K562 (cell line): ENCODE data around the gene SMIM30. TPM values are rescaled to one million over a fixed set of nuclear protein-coding genes. Genes with fewer than 3 reads are reported as not detected.

Experiments used
- ATAC-seq: fragments of 200-7000 bp; cut with Tn5 transposase; 3 replicates; pipeline ENCODE4 v1.9.1; 2020; ENCODE audit warnings: moderate library complexity
- BruUV-seq: library from RNA; stranded (reverse); fragments of 400-500 nt; replicated peaks from 2 replicates; lab custom pipeline; 2021; lab: Mats Ljungman, UMichigan
- CTCF ChIA-PET: fragments of 300-600 bp; formaldehyde crosslinking; extraction: SDS; loops from one replicate; lab custom pipeline; 2021; ENCODE audit warnings: low intra/inter-chr PET ratio; lab: Yijun Ruan, JAX
- POLR2A ChIA-PET: fragments of 300-600, 350-650 bp; sonication (Branson Sonifier 250); formaldehyde crosslinking; extraction: SDS; loops from one replicate; lab custom pipeline; 2021; ENCODE audit warnings: antibody characterized with exemption, inconsistent platforms; lab: Yijun Ruan, JAX
- DNase-seq, 4 experiments: peaks; one replicate each; pipeline versions ENCODE4 v3.0.0 to v3.0.0-alpha.2; 2011 to 2018; ENCODE audit warnings: low spot score in 3 of 4, mixed read lengths in 3 of 4; ENCODE audit errors: extremely low read depth in 1 of 4
- FAIRE-seq: peaks from 2 replicates; lab custom pipeline; 2011; peaks lifted over from hg19 to GRCh38; lab: Jason Lieb, UNC
- H2AFZ ChIP-seq: 2 replicates; pipeline ENCODE4 v1.6.0; 2011; ENCODE audit warnings: low read depth, low read length, control low read depth, inconsistent platforms
- H3K27ac ChIP-seq: fragments of 200-600 bp; 3 replicates; pipeline ENCODE4 v1.8.0; 2011; ENCODE audit warnings: low read depth, mild to moderate bottlenecking, control low read depth, inconsistent platforms, low read length, moderate library complexity, mixed read lengths; ENCODE audit errors: extremely low read depth
- H3K27me3 ChIP-seq, 2 experiments: fragments of 300-600 bp in 1 of 2; 2 replicates in 1 of 2; 3 replicates in 1 of 2; pipeline versions ENCODE4 v1.6.0 to v1.8.0; 2011; ENCODE audit warnings: inconsistent platforms in 2 of 2, low read length in 2 of 2, mild to moderate bottlenecking in 1 of 2, mixed read lengths in 1 of 2, moderate library complexity in 1 of 2; ENCODE audit not compliant: control insufficient read depth in 2 of 2, insufficient read depth in 2 of 2
- H3K36me3 ChIP-seq: fragments of 300-600 bp; 3 replicates; pipeline ENCODE4 v1.8.0; 2011; ENCODE audit warnings: mild to moderate bottlenecking, low read length, inconsistent platforms; ENCODE audit not compliant: control insufficient read depth, insufficient read depth
- H3K4me1 ChIP-seq, 2 experiments: fragments of 200-600 bp in 1 of 2; replicated peaks in 1 of 2; 2 replicates in 1 of 2; 3 replicates in 1 of 2; pipeline versions ENCODE4 v1.5.1 to v1.8.0; 2011; ENCODE audit warnings: inconsistent platforms in 2 of 2, low read length in 2 of 2, mild to moderate bottlenecking in 1 of 2, mixed read lengths in 1 of 2, moderate library complexity in 1 of 2; ENCODE audit not compliant: control insufficient read depth in 2 of 2, insufficient read depth in 2 of 2
- H3K4me2 ChIP-seq: 2 replicates; pipeline ENCODE4 v1.6.1; 2011; ENCODE audit warnings: low read length, control low read depth, inconsistent platforms, mixed read lengths; ENCODE audit not compliant: insufficient read depth
- H3K4me3 ChIP-seq: fragments of 200-600 bp; sonication (generic), shearing (Covaris generic); 2 replicates; pipeline ENCODE4 v1.5.1; 2016; ENCODE audit warnings: control low read depth, inconsistent platforms
- H3K79me2 ChIP-seq: fragments of 200-600 bp; 3 replicates; pipeline ENCODE4 v1.8.0; 2011; ENCODE audit warnings: low read length, inconsistent platforms; ENCODE audit not compliant: control insufficient read depth, insufficient read depth
- H3K9ac ChIP-seq, 2 experiments: 2 replicates each; pipeline versions ENCODE4 v1.6.0 to v1.6.1; 2011; ENCODE audit warnings: low read depth in 2 of 2, low read length in 2 of 2, control low read depth in 1 of 2, inconsistent platforms in 1 of 2, mild to moderate bottlenecking in 1 of 2, mixed read lengths in 1 of 2; ENCODE audit not compliant: insufficient read depth in 1 of 2
- H3K9me1 ChIP-seq: one replicate; pipeline ENCODE4 v1.6.0; 2011; ENCODE audit warnings: inconsistent platforms, mild to moderate bottlenecking, low read length, moderate library complexity; ENCODE audit not compliant: control insufficient read depth, insufficient read depth
- H3K9me3 ChIP-seq: replicated peaks from 2 replicates; pipeline ENCODE4 v1.5.1; 2011; ENCODE audit warnings: low read depth, low read length, inconsistent platforms; ENCODE audit not compliant: control insufficient read depth, insufficient read depth
- H4K20me1 ChIP-seq: replicated peaks from 2 replicates; pipeline ENCODE4 v1.6.1; 2011; ENCODE audit warnings: low read length, inconsistent platforms, mixed read lengths; ENCODE audit not compliant: control insufficient read depth, insufficient read depth
- CBFA2T2 ChIP-seq: fragments of 450-650 bp; conservative IDR thresholded peaks from 2 replicates; pipeline ENCODE4 v1.6.1; 2017; ENCODE audit warnings: mild to moderate bottlenecking
- ELK1 ChIP-seq: sonication (generic); formaldehyde crosslinking; IDR thresholded peaks from 2 replicates; pipeline ENCODE4 v1.8.1; 2022; ENCODE audit warnings: missing genetic modification reagents
- POLR3G ChIP-seq: IDR thresholded peaks from 2 replicates; pipeline ENCODE4 v1.6.1; 2011; ENCODE audit not compliant: insufficient read length, insufficient replicate concordance; ENCODE audit errors: extremely low read depth
- REST ChIP-seq, 2 experiments: fragments of 450-650 bp; formaldehyde crosslinking in 1 of 2; IDR thresholded peaks; 2 replicates each; pipeline versions ENCODE4 v1.4.0 to v1.6.1; 2014 to 2020; ENCODE audit warnings: mild to moderate bottlenecking in 2 of 2, borderline replicate concordance in 1 of 2, low read depth in 1 of 2
- SMAD4 ChIP-seq: fragments of 250-450 bp; sonication (Bioruptor Pico); conservative IDR thresholded peaks from 2 replicates; pipeline ENCODE4 v1.8.0; 2021; ENCODE audit warnings: inconsistent platforms, mild to moderate bottlenecking, moderate library complexity
- SMC3 ChIP-seq: conservative IDR thresholded peaks from 2 replicates; pipeline ENCODE4 v1.6.1; 2011; ENCODE audit warnings: low read depth, low read length, improper control_type of control experiment; ENCODE audit not compliant: insufficient read depth
- TGIF2 ChIP-seq: sonication (generic); formaldehyde crosslinking; IDR thresholded peaks from 2 replicates; pipeline ENCODE4 v1.8.1; 2022; ENCODE audit warnings: mild to moderate bottlenecking, missing genetic modification reagents, moderate library complexity
- THRAP3 ChIP-seq: fragments of 450-650 bp; IDR thresholded peaks from 2 replicates; pipeline ENCODE4 v1.6.1; 2016; ENCODE audit warnings: mild to moderate bottlenecking, inconsistent platforms, borderline replicate concordance
- ZNF143 ChIP-seq: sonication (generic); formaldehyde crosslinking; IDR thresholded peaks from 2 replicates; pipeline ENCODE4 v1.9.0; 2022; ENCODE audit warnings: mild to moderate bottlenecking, missing genetic modification reagents
- ZNF282 ChIP-seq: sonication (generic); formaldehyde crosslinking; IDR thresholded peaks from 2 replicates; pipeline ENCODE4 v1.8.1; 2023; ENCODE audit warnings: missing genetic modification reagents
- WGBS: fragments of 100-300 bp; shearing (Covaris generic); methylation state at CpG from one replicate; pipeline ENCODE4 v1.1.6; 2016; ENCODE audit warnings: low coverage, mixed read lengths; ENCODE audit not compliant: insufficient coverage; ENCODE audit errors: missing lambda C conversion rate; 5-methylcytosine and 5-hydroxymethylcytosine counted together
- in situ Hi-C: fragments of 300-500 bp; cut with MboI; formaldehyde crosslinking; loops from 4 replicates; pipeline ENCODE4 v1.15.0; 2018; ENCODE audit warnings: inconsistent platforms, mixed read lengths
- intact Hi-C: fragments of 100-400 bp; cut with micrococcal nuclease; formaldehyde crosslinking; loops from 2 replicates; pipeline ENCODE4 v1.14.2; 2022
- polyA plus RNA-seq, 8 experiments: library from polyadenylated mRNA; depleted of rRNA in 4 of 8; stranded (reverse) in 5 of 8; unstranded in 3 of 8; fragments of >200 nt; fragmentation: Nextera tagmentation in 2 of 8; fragmentation: Illumina TruSeq in 1 of 8; extraction: Ambion mirVana in 2 of 8; extraction: Trizol in 1 of 8; gene quantifications; 2 replicates each; pipeline versions ENCODE4 v1.2.1 to v1.2.3, GENCODE V29; 2011 to 2014; ENCODE audit warnings: inconsistent platforms in 1 of 8, missing spikeins in 1 of 8
- total RNA-seq, 7 experiments: library from RNA; depleted of rRNA in 6 of 7; stranded (reverse); fragments of >200 nt in 6 of 7; fragmentation: Illumina TruSeq in 2 of 7; extraction: Trizol in 2 of 7; gene quantifications; 2 replicates each; pipeline versions ENCODE4 v1.2.1 to v1.2.3, GENCODE V29; 2011 to 2021; ENCODE audit warnings: low replicate concordance in 1 of 7
- TF ChIP-seq, protein P1 (sequence below): fragments of 450-650 bp; formaldehyde crosslinking; IDR thresholded peaks from 2 replicates; pipeline ENCODE4 v1.4.0; 2020; ENCODE audit warnings: mild to moderate bottlenecking, moderate library complexity

The SMIM30 gene
- total and polyA plus RNA-seq, 9 of the 15 experiments (the other 6 are each of a cell fraction or from before 2014, with no cell fraction given), result 161 to 891 (median 316) TPM

DNA sequence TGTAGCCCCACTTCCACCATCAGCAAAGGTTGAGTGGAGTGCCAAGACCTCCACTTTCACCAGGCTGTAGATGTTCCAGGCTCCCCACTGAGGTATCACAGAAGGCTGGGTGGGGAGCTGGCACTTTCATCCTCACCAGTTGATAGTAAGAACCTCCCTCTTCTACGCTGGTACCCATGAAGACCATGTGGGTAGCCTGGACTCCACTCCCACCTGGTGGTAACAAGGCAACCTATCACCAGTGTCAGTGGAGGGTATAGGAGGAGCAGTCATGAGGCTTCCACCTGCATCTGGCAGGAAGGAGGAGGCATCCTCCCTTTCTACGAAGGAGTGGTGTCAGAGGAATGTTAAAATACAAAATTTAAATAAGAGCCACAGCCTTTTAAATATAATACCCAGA, 4.4 kb downstream of the SMIM30 start:
- peaks cover 40% of the 10 kb centered on the region for H3K36me3 ChIP-seq
- ATAC-seq (peak; percentile 13; the same call in 1 of the 3 replicates), FAIRE-seq (no peak), DNase-seq (peak in 3 of 4 experiments; percentile 19 to 36 (median 27))
- H3K27me3 ChIP-seq, result no peaks in the 10 kb centered on the region
- CTCF ChIA-PET, result interaction anchor here (2.0 kb wide), 1 partner anchor 99 kb away, joined by 12 read pairs; no protein-coding TSS in a partner anchor
- in situ Hi-C loops, result no loop called here
- POLR2A ChIA-PET, result interaction anchor here (0.5 to 0.7 kb wide), 3 partner anchors 12 to 452 kb away, joined by 3 to 4 read pairs (median 3); no protein-coding TSS in a partner anchor
- no peak overlapping the region for H2AFZ ChIP-seq
- WGBS, result 78% methylated on average over 2 of the region's 2 CpGs
- H3K9ac ChIP-seq, result no peak overlapping the region
- no peaks in the 10 kb centered on the region for H3K9me3 ChIP-seq
- intact Hi-C loops, result loop anchor here (1.0 to 10.0 kb wide), 2 partner anchors 99 to 329 kb away; no protein-coding TSS in a partner anchor
- no peaks in the 10 kb centered on the region for H4K20me1 ChIP-seq
- peaks cover 14% of the 10 kb centered on the region for H3K79me2 ChIP-seq
- H3K4me1 ChIP-seq, result peaks cover 0 to 2% of the 10 kb centered on the region in 2 experiments; a peak in 2 of 5 replicates
- H3K4me3 ChIP-seq, result no peak overlapping the region
- no peaks in the 10 kb centered on the region for H3K9me1 ChIP-seq
- no peak overlapping the region for H3K4me2 ChIP-seq
- no peak overlapping the region for H3K27ac ChIP-seq
- no TSS peak for BruUV-seq
- no peak for TF ChIP-seq CBFA2T2
- no peak for TF ChIP-seq THRAP3
- TF ChIP-seq TGIF2 (CRISPR knock-in tag), result no peak
- no peak for TF ChIP-seq POLR3G
- no peak for TF ChIP-seq ZNF143 (CRISPR knock-in tag)
- no peak for TF ChIP-seq ELK1
- TF ChIP-seq SMAD4 (CRISPR knock-in tag), result no peak
- peak; percentile 32; the same call in 1 of the 2 replicates for TF ChIP-seq REST (IDR thresholded peaks at IDR 0.05; ENCODE audit: borderline replicate concordance)
- TF ChIP-seq REST (CRISPR knock-in tag; IDR thresholded peaks at IDR 0.05; ENCODE audit: low read depth), result no peak
- TF ChIP-seq SMC3, result peak; percentile 49; the same call in 1 of the 2 replicates
- TF ChIP-seq, protein P1, sequence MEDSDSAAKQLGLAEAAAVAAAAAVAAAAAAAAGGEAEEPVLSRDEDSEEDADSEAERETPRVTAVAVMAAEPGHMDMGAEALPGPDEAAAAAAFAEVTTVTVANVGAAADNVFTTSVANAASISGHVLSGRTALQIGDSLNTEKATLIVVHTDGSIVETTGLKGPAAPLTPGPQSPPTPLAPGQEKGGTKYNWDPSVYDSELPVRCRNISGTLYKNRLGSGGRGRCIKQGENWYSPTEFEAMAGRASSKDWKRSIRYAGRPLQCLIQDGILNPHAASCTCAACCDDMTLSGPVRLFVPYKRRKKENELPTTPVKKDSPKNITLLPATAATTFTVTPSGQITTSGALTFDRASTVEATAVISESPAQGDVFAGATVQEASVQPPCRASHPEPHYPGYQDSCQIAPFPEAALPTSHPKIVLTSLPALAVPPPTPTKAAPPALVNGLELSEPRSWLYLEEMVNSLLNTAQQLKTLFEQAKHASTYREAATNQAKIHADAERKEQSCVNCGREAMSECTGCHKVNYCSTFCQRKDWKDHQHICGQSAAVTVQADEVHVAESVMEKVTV (CRISPR knock-in tag), result 0 out of 2 replicates have a peak, but pooled peaks have one; percentile 16
- no peak for TF ChIP-seq ZNF282 (CRISPR knock-in tag)
